ENCODE data around the gene ZNF414.
"Not testable (repeated sequence)": the region's sequence is repeated elsewhere in the genome, so short reads cannot be mapped to it uniquely, and the experiment has no call there.

DNA sequence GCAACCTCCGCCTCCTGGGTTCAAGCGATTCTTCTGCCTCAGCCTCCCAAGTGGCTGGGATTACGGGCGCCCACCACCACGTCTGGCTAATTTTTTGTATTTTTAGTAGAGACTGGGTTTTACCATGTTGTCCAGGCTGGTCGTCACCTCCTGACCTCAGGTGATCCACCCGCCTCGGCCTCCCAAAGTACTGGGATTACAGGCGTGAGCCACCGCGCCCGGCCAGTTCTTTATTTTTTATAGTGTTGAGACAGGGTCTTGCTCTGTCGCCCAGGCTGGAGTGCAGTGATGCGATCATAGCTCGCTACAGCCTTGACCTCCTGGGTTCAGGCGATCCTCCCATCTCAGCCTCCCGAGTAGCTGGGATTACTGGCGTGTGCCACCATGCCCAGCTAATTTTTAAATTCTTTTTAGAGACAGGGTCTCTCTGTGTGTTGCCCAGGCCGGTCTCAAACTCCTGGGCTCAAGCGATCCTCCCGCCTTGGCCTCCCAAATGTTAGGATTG is 590 bp upstream of the ZNF414 start:
- TF ChIP-seq, protein P1, sequence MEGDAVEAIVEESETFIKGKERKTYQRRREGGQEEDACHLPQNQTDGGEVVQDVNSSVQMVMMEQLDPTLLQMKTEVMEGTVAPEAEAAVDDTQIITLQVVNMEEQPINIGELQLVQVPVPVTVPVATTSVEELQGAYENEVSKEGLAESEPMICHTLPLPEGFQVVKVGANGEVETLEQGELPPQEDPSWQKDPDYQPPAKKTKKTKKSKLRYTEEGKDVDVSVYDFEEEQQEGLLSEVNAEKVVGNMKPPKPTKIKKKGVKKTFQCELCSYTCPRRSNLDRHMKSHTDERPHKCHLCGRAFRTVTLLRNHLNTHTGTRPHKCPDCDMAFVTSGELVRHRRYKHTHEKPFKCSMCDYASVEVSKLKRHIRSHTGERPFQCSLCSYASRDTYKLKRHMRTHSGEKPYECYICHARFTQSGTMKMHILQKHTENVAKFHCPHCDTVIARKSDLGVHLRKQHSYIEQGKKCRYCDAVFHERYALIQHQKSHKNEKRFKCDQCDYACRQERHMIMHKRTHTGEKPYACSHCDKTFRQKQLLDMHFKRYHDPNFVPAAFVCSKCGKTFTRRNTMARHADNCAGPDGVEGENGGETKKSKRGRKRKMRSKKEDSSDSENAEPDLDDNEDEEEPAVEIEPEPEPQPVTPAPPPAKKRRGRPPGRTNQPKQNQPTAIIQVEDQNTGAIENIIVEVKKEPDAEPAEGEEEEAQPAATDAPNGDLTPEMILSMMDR (IDR thresholded peaks at IDR 0.05) = not testable (repeated sequence)
- TF ChIP-seq POLR2A (IDR thresholded peaks at IDR 0.05) = not testable (repeated sequence)

Data from heart left ventricle (tissue), 13 donors.